ENCODE measurements around the gene ABTB2. TPM values are rescaled to one million over a fixed set of nuclear protein-coding genes. Genes with fewer than 3 reads are reported as not detected.

Gene ABTB2
- total and polyA plus RNA-seq, 2 of the 8 experiments (the other 6 are each of a cell fraction or from before 2014, with no cell fraction given): 7.7 to 10.2 TPM

DNA sequence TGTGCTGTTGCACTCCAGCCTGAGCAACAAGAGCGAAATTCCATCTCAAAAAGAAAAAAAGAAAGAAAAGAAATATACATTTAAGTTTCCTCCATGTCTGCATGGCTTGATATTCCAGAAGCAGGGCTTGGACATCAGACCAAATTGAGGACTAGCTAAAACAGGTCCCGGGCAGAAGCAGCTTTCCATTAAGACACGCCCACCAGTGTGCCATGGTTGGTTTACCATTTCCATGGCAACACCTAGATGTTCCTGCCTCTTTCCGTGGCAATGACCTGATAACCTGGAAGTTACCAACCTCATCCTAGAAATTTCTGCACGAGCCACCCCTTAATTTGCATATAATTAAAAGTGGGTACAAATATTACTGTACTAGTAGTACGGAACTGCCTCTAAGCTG is 141.1 kb downstream of the ABTB2 start (continued):
- TF ChIP-seq, protein P1, sequence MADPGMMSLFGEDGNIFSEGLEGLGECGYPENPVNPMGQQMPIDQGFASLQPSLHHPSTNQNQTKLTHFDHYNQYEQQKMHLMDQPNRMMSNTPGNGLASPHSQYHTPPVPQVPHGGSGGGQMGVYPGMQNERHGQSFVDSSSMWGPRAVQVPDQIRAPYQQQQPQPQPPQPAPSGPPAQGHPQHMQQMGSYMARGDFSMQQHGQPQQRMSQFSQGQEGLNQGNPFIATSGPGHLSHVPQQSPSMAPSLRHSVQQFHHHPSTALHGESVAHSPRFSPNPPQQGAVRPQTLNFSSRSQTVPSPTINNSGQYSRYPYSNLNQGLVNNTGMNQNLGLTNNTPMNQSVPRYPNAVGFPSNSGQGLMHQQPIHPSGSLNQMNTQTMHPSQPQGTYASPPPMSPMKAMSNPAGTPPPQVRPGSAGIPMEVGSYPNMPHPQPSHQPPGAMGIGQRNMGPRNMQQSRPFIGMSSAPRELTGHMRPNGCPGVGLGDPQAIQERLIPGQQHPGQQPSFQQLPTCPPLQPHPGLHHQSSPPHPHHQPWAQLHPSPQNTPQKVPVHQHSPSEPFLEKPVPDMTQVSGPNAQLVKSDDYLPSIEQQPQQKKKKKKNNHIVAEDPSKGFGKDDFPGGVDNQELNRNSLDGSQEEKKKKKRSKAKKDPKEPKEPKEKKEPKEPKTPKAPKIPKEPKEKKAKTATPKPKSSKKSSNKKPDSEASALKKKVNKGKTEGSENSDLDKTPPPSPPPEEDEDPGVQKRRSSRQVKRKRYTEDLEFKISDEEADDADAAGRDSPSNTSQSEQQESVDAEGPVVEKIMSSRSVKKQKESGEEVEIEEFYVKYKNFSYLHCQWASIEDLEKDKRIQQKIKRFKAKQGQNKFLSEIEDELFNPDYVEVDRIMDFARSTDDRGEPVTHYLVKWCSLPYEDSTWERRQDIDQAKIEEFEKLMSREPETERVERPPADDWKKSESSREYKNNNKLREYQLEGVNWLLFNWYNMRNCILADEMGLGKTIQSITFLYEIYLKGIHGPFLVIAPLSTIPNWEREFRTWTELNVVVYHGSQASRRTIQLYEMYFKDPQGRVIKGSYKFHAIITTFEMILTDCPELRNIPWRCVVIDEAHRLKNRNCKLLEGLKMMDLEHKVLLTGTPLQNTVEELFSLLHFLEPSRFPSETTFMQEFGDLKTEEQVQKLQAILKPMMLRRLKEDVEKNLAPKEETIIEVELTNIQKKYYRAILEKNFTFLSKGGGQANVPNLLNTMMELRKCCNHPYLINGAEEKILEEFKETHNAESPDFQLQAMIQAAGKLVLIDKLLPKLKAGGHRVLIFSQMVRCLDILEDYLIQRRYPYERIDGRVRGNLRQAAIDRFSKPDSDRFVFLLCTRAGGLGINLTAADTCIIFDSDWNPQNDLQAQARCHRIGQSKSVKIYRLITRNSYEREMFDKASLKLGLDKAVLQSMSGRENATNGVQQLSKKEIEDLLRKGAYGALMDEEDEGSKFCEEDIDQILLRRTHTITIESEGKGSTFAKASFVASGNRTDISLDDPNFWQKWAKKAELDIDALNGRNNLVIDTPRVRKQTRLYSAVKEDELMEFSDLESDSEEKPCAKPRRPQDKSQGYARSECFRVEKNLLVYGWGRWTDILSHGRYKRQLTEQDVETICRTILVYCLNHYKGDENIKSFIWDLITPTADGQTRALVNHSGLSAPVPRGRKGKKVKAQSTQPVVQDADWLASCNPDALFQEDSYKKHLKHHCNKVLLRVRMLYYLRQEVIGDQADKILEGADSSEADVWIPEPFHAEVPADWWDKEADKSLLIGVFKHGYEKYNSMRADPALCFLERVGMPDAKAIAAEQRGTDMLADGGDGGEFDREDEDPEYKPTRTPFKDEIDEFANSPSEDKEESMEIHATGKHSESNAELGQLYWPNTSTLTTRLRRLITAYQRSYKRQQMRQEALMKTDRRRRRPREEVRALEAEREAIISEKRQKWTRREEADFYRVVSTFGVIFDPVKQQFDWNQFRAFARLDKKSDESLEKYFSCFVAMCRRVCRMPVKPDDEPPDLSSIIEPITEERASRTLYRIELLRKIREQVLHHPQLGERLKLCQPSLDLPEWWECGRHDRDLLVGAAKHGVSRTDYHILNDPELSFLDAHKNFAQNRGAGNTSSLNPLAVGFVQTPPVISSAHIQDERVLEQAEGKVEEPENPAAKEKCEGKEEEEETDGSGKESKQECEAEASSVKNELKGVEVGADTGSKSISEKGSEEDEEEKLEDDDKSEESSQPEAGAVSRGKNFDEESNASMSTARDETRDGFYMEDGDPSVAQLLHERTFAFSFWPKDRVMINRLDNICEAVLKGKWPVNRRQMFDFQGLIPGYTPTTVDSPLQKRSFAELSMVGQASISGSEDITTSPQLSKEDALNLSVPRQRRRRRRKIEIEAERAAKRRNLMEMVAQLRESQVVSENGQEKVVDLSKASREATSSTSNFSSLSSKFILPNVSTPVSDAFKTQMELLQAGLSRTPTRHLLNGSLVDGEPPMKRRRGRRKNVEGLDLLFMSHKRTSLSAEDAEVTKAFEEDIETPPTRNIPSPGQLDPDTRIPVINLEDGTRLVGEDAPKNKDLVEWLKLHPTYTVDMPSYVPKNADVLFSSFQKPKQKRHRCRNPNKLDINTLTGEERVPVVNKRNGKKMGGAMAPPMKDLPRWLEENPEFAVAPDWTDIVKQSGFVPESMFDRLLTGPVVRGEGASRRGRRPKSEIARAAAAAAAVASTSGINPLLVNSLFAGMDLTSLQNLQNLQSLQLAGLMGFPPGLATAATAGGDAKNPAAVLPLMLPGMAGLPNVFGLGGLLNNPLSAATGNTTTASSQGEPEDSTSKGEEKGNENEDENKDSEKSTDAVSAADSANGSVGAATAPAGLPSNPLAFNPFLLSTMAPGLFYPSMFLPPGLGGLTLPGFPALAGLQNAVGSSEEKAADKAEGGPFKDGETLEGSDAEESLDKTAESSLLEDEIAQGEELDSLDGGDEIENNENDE (IDR thresholded peaks at IDR 0.05; ENCODE audit: insufficient replicate concordance, low read length): no peak
- no peak for TF ChIP-seq EGR1 (IDR thresholded peaks at IDR 0.05; ENCODE audit: borderline replicate concordance, low read depth, low read length)
